Esophagus squamous epithelium (tissue), 5 donors: ENCODE data around the gene POU6F2. TPM values are rescaled to one million over a fixed set of nuclear protein-coding genes. Genes with fewer than 3 reads are reported as not detected.

Experiments used
- DNase-seq: peaks from one replicate; lab custom pipeline; 2025; lab: John Stamatoyannopoulos, UW
- H3K27ac ChIP-seq, 4 donors: fragments of 200-600 bp; sonication (generic); one replicate each; pipeline ENCODE4 v1.5.1; 2016 to 2019; ENCODE audit warnings: mild to moderate bottlenecking in 1 of 4
- H3K27me3 ChIP-seq, 4 donors: fragments of 200-600 bp; sonication (generic); 1 replicate in 3 of 4; 2 replicates in 1 of 4; pipeline versions ENCODE4 v1.5.1 to v1.6.0; 2017 to 2021; ENCODE audit warnings: antibody characterized with exemption in 1 of 4
- H3K36me3 ChIP-seq, 3 donors: fragments of 200-600 bp; sonication (generic); one replicate each; pipeline ENCODE4 v1.5.1; 2016 to 2019
- H3K4me1 ChIP-seq, 3 donors: fragments of 200-600 bp; sonication (generic); one replicate each; pipeline ENCODE4 v1.5.1; 2017 to 2019
- H3K4me3 ChIP-seq, 4 donors: fragments of 200-600 bp; sonication (generic); 1 replicate in 3 of 4; 2 replicates in 1 of 4; pipeline ENCODE4 v1.5.1; 2016 to 2019; ENCODE audit warnings: mild to moderate bottlenecking in 2 of 4, moderate library complexity in 1 of 4
- H3K9me3 ChIP-seq, 3 donors: fragments of 200-600 bp; sonication (generic); one replicate each; pipeline ENCODE4 v1.5.1; 2016 to 2019
- CTCF ChIP-seq, 6 experiments: fragments of 450-650 bp in 4 of 6; fragments of 200-600 bp in 2 of 6; sonication (generic) in 2 of 6; IDR thresholded peaks; one replicate each; pipeline ENCODE4 v1.5.1; 2016 to 2019; ENCODE audit warnings: antibody characterized with exemption in 6 of 6, mild to moderate bottlenecking in 4 of 6, moderate library complexity in 4 of 6
- POLR2A ChIP-seq, 4 donors: fragments of 450-650 bp; IDR thresholded peaks; one replicate each; pipeline ENCODE4 v1.6.1; 2017; ENCODE audit warnings: antibody characterized with exemption in 4 of 4, mild to moderate bottlenecking in 4 of 4, moderate library complexity in 3 of 4
- WGBS, 2 donors: methylation state at CpG; one replicate each; pipeline ENCODE4 v1.1.5; 2018; 5-methylcytosine and 5-hydroxymethylcytosine counted together
- intact Hi-C: fragments of 100-400 bp; cut with DNase I; formaldehyde crosslinking; loops from one replicate; pipeline ENCODE4 v1.15.0; 2022
- total RNA-seq, 4 donors: library from RNA; depleted of rRNA; stranded (reverse); fragments of >200 nt; gene quantifications; one replicate each; pipeline ENCODE4 v1.1.0, GENCODE V29; 2016
- donor health status: DM: yes; HTN: yes; CAD: no.

POU6F2 gene
- total RNA-seq, 4 donors from 2014 or later: 0.76 to 1.6 TPM; not detected in 2

DNA sequence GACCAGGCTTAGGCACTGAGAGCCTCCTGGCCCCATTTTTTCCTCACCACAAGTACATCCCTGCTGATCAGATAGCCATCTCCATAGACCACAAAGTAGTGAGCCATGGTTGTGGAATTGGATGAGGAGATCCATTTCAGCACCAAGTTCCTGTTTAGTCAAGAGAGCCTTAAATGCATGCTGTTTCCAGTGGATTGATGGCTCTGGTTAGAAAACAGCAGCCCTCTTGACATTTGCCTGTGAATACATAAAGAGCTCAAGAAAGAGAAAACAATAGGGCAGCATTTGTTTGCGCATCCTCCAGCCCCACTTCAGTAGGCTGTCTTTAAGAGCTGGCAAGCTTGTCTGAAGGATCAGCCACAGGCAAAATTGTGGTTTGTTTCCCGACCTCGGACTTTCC, 251.2 kb downstream of the POU6F2 start:
- H3K27ac ChIP-seq: no peak overlapping the region
- no peaks in the 10 kb centered on the region for H3K36me3 ChIP-seq
- intact Hi-C loops: no loop called here
- TF ChIP-seq CTCF (IDR thresholded peaks at IDR 0.05) (no peak), POLR2A (IDR thresholded peaks at IDR 0.05) (no peak)
- no peaks in the 10 kb centered on the region for H3K9me3 ChIP-seq
- no peaks in the 10 kb centered on the region for H3K27me3 ChIP-seq
- WGBS, 2 donors: 21 to 44% methylated on average over 3 of the region's 3 CpGs
- no peaks in the 10 kb centered on the region for H3K4me1 ChIP-seq
- no peak overlapping the region for H3K4me3 ChIP-seq
- no peak for DNase-seq

DNA sequence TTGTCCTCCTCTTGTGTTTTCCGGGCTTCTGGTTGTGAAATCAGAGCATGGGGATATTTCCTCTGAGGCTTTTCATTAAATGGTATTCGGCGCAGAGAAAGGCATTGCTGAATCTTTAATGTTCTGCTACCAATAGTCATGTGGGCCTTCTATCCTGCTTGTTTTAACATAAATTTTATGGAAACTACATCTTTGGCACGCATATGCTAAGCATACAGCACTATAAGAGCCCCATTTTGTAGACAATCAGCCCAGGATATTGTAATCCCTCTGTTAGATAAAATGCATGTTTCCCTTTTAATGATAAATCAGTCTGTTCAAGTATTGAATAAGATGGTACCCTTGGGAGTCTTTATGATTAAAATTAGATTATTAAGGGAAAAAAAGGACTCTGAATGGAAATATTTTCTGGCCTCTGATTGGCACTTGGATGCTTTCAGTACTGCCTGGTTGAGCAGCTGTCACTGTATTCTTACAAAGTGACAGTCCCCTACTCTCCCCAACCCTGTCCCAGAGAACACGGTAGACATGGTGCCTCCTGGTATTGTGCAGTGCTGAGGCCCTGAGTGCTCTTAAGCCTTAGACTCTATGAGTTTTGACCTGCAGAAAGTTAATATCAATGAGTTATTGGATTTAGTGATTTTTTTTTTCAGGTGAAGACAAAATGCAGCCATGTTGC, 256.3 kb downstream of the POU6F2 start:
- WGBS, 2 donors: 87 to 90% methylated on average over 5 of the region's 5 CpGs
- Histone ChIP-seq H3K27me3 (no peaks in the 10 kb centered on the region), H3K9me3 (no peaks in the 10 kb centered on the region), H3K27ac (no peak overlapping the region), H3K36me3 (no peaks in the 10 kb centered on the region), H3K4me3 (no peak overlapping the region), H3K4me1 (no peaks in the 10 kb centered on the region)
- intact Hi-C loops: no loop called here
- TF ChIP-seq POLR2A (IDR thresholded peaks at IDR 0.05) (no peak), CTCF (IDR thresholded peaks at IDR 0.05) (no peak)
- no peak for DNase-seq

- Histone ChIP-seq H3K9me3 (no peaks in the 10 kb centered on the region), H3K36me3 (no peaks in the 10 kb centered on the region), H3K4me3 (no peak overlapping the region), H3K27ac (no peak overlapping the region), H3K27me3 (no peaks in the 10 kb centered on the region), H3K4me1 (no peaks in the 10 kb centered on the region)
- intact Hi-C loops: no loop called here
- no peak for DNase-seq
- TF ChIP-seq POLR2A (IDR thresholded peaks at IDR 0.05) (no peak), CTCF (IDR thresholded peaks at IDR 0.05) (no peak)
- 76 to 78% methylated on average over 12 of the region's 12 CpGs for WGBS, 2 donors
These were observed 260.6 kb downstream of the POU6F2 start for GRCh38 chr7:39238234-39238869.

DNA sequence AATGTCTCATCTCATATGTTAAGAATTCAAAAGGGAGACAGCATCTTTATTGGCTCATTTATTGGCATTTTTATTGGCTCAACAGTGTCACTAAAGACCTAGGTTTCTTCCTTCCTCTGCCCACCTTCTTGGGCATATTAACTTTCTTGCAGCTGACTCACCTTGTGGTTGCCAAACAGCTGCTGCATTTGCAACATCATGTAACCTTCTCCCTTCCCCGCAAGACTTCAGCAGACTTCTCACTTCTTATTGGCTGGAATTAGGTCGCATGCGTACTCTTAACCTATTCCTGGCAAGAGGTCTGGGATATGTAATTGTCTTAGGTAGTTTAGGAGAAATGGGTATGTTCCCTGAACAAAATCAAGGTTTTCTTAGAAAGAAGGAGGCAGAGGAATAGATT, 263.2 kb downstream of the POU6F2 start:
- Histone ChIP-seq H3K27me3 (no peaks in the 10 kb centered on the region), H3K9me3 (no peaks in the 10 kb centered on the region), H3K4me1 (no peaks in the 10 kb centered on the region), H3K4me3 (no peak overlapping the region), H3K36me3 (no peaks in the 10 kb centered on the region), H3K27ac (no peak overlapping the region)
- no peak for DNase-seq
- no peak for TF ChIP-seq CTCF (IDR thresholded peaks at IDR 0.05)
- TF ChIP-seq POLR2A (IDR thresholded peaks at IDR 0.05): no peak
- intact Hi-C loops: no loop called here
- WGBS, 2 donors: 62 to 67% methylated on average over 3 of the region's 3 CpGs

- Histone ChIP-seq H3K27ac (no peak overlapping the region), H3K4me1 (no peaks in the 10 kb centered on the region), H3K27me3 (no peaks in the 10 kb centered on the region), H3K4me3 (no peak overlapping the region), H3K36me3 (no peaks in the 10 kb centered on the region), H3K9me3 (no peaks in the 10 kb centered on the region)
- WGBS, 2 donors: 73% methylated on average over 3 of the region's 3 CpGs
- TF ChIP-seq CTCF (IDR thresholded peaks at IDR 0.05): no peak
- TF ChIP-seq POLR2A (IDR thresholded peaks at IDR 0.05): no peak
- intact Hi-C loops: no loop called here
- DNase-seq: no peak
These were observed 269.9 kb downstream of the POU6F2 start for GRCh38 chr7:39247576-39247975.
